ENCODE results near the gene WDR72. TPM values are rescaled to one million over a fixed set of nuclear protein-coding genes. Genes with fewer than 3 reads are reported as not detected.

WDR72 gene
- total RNA-seq, 1 donor from 2014 or later, result 0.10 TPM

DNA sequence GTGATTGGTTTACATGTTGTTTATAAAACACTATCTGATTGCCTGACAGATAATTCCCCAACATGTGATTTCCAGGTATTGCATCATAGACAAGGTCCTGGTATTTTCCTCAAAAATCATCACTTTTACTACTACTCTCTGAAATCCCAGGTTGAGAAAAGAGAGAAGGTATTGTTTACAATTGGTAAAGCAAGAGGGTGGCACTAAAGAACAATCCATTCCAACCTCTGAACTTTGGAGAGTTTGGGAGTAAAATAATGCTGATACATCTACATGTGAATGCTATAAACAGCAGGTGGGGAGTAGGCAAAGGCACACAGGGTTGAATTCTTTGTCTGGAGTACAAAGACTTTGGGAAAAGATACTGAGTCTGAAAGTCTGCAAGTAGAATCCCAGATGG lies 134.2 kb downstream of the WDR72 start:
- intact Hi-C loops (cut with micrococcal nuclease), result no loop called here
- DNase-seq (no peak), ATAC-seq (no peak)

DNA sequence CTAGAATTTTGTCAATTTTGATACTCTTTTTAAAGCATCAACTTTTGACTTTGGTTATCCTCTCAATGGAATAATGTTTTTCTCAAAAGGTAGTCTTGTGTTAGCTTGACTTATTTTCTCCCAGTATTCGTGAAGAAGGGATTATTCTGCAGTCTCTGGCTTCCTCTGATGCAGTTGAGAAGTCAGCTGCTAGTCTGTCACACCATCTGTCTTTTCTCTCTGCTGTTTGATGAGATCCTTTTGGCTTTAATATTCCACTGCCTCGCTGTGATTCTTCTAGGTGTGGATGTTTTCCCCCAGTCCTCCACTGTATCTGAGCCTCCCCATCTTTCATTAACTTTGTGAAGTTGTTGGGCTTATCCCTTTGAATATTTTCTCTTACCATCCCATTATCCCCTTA lies 141.0 kb downstream of the WDR72 start:
- intact Hi-C loops (cut with micrococcal nuclease), result no loop called here
- no peak for ATAC-seq

DNA sequence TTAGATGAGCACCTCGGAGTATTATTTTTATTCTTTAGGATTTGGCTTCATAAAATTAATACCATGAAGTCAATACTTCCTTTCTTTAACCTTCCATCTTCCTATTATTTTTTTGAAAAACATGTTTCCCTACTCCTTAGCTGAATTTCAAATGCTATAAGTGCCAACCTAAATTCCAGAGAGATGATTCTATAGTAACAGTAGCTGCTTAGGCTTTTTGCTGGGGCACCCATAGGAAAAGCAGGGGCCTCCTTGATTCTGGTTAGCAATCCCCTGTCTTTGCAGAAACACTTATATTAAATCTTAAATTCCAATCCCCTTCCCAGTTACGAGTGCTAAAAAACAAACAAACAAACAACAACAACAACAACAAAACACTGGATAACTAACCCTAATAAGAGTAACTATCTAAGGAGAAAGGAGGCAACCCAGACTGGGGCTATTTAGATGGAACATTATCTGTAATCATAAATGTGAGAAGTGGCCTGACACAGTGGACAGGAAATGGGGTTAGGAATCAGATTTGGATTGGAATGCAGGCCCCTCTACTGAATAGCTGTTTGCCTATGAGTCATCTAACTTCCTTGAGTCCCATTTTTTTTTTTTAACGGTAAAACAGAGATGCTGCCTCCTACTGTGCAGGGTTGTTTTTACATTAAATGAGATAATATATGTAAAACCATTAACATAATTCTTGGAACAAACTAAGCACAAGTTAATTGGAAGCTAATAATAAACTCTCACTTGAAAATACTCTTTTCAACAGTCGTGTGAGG lies 148.1 kb downstream of the WDR72 start:
- intact Hi-C loops (cut with micrococcal nuclease), result no loop called here
- DNase-seq, result no peak
- ATAC-seq, result no peak

More for the DNA sequence above, 141.0 kb downstream of the WDR72 start:
- no peak for DNase-seq

GRCh38 chr15:53591041-53591440 lies 168.4 kb downstream of the WDR72 start:
- ATAC-seq, result no peak
- DNase-seq, result no peak
- intact Hi-C loops (cut with micrococcal nuclease), result no loop called here

DNA sequence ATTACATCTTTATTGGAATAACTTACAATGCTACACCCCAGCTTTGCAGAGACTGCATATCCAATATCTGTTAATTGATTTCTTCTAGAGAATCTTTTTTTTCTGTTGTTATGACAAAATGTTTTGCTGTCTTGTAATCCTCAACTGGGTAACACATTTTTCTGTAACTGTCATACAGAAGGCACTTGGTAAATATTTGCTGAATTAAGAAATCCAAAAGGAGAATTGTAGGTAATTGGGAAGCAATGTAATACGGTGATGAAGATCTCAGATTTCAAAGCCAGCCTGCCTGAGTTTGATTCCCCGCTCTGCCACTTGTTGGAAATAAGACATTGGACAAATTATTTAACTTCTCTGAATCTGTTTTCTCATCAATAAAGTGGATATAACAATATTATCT lies 169.1 kb downstream of the WDR72 start:
- ATAC-seq (no peak), DNase-seq (no peak)
- intact Hi-C loops (cut with micrococcal nuclease), result no loop called here

- no peak for DNase-seq
- no peak for ATAC-seq
- intact Hi-C loops (cut with micrococcal nuclease), result no loop called here
Measured at GRCh38 chr15:53589520-53590057, 169.9 kb downstream of the WDR72 start.

DNA sequence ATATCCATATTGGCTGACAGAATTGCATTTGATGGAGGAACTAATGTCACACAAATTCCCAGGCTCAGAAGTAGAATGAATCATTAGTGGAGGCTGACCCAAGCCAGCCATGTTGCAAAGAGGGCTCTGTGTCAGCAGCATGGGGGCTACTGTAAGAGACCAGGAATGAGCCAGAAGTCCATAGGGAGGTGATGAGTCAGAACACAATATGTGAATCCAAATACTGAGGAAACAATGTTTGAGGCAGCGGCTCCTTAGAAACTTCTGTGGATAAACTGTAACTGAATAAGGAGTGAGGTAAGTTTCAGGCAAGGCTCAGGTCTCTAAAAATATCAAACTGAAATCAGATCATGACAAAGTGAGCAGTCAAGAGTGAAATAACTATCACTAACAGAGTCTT lies 170.7 kb downstream of the WDR72 start:
- ATAC-seq, result no peak
- DNase-seq, result no peak
- intact Hi-C loops (cut with micrococcal nuclease), result no loop called here

GRCh38 chr15:53586799-53587198 lies 172.7 kb downstream of the WDR72 start:
- DNase-seq, result no peak
- no peak for ATAC-seq

GRCh38 chr15:53581513-53581912 lies 177.9 kb downstream of the WDR72 start:
- intact Hi-C loops (cut with micrococcal nuclease), result no loop called here
- DNase-seq (no peak), ATAC-seq (no peak)

More at GRCh38 chr15:53586799-53587198, 172.7 kb downstream of the WDR72 start:
- intact Hi-C loops (cut with micrococcal nuclease), result no loop called here

GRCh38 chr15:53580366-53580765 lies 179.1 kb downstream of the WDR72 start:
- intact Hi-C loops (cut with micrococcal nuclease), result no loop called here
- ATAC-seq, result no peak

GRCh38 chr15:53576841-53577240 lies 182.6 kb downstream of the WDR72 start:
- intact Hi-C loops (cut with micrococcal nuclease), result no loop called here
- no peak for ATAC-seq
- no peak for DNase-seq

More at GRCh38 chr15:53580366-53580765, 179.1 kb downstream of the WDR72 start:
- DNase-seq, result no peak

DNA sequence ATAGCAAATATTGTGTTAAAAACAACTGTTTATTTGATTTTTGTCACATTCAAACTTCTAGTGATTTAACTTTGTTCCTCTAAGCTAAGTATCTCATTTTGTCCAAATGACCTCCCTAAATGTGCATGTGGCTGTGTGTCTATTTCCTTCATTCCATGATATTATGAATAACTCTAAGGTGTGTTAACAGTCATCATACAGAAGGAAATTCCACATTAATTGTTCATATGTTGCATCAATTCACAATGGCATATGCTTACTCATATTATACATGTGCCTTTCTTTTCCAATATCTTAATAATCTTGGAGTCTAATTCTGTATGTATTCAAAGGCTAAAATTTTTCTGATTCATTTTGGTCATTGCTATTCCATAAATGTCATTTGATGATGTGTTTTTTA lies 186.4 kb downstream of the WDR72 start:
- DNase-seq (no peak), ATAC-seq (no peak)
- intact Hi-C loops (cut with micrococcal nuclease), result no loop called here

- no peak for DNase-seq
- intact Hi-C loops (cut with micrococcal nuclease), result no loop called here
Measured at GRCh38 chr15:53569751-53570480, 189.5 kb downstream of the WDR72 start.

GRCh38 chr15:53566912-53567311 lies 192.6 kb downstream of the WDR72 start:
- ATAC-seq (no peak), DNase-seq (no peak)
- intact Hi-C loops (cut with micrococcal nuclease), result no loop called here

More at GRCh38 chr15:53569751-53570480, 189.5 kb downstream of the WDR72 start:
- no peak for ATAC-seq

DNA sequence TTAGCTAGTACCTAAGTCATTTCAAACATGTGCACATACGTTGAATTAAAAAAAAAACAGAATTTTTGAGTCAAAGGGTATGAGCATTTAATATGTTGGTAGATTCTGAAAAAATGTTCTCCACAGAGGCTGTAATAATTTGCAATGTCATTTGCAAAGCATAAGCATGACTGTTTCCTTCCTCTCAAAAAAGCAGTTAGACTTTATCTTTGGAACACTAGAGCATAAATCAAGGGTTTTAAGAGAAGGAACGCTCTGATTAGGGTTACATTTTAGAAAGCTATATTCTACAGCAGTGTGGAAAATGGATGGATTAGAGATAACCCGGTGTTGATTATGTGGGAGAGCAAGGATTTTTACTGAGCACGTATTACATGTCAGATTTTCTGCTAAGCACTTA lies 193.7 kb downstream of the WDR72 start:
- intact Hi-C loops (cut with micrococcal nuclease), result no loop called here
- no peak for ATAC-seq

DNA sequence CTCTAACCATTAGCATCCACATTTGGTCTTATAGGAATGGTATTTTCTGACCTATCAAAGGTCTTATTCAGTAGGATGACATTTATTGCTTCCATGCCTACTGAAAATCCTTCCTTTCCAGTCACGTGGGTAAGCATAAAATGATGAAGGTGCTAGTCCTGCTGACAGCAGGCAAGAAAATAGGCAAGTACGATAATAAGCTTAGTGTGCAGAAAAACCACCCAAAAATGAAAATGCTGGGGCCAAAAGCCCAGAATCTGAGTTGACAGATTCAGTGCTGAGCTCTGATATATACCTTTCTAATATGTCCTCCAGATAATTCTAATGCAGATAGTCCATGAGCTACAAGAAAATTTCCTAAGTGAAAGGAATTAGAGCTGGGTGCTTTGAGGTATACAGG lies 194.8 kb downstream of the WDR72 start:
- intact Hi-C loops (cut with micrococcal nuclease), result no loop called here
- DNase-seq, result no peak
- ATAC-seq, result no peak

More for the DNA sequence above, 193.7 kb downstream of the WDR72 start:
- no peak for DNase-seq

- intact Hi-C loops (cut with micrococcal nuclease), result no loop called here
- ATAC-seq (no peak), DNase-seq (no peak)
Measured at GRCh38 chr15:53563627-53564026, 195.8 kb downstream of the WDR72 start.

DNA sequence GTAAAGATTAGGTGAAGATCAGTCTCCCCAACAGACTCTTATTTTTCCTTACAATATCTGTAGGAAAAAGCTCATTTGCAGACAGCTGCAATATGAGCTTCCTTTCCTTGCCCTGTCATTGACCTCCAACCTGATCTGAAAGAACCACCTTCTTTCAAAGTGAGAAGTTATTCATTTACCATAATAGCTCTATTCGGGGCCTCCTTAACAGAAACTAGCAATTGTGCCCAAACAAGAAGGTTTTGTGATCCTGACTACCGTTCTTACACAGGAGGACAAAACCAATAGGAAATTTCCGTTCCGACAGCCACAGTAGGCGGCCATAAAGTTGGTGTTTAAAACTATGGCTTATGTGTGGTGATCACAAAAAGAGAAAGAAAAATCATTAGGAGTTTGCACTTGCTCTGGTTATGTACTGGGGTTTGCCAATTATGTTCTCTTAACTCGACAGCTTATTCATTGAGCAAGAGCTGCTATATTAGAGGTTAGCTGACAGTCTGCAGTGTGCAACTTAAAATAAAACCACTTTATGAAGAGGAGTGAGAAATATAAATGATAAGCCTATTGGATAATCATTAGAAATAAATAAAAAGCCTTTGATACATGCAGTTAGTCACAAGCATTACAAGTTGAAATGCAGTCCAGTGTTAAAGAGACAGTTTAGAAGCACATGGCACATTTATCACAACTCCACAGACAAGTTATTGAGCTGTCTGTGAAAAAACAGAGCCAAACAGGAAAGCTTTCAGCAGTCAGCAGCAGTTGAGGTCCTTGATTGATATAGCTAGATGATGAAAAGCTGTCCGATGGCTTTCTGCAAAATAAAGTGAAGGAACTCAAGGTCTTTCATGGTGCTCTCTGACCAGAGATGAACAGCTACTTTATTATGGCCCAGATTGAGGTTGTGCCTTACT lies 199.8 kb downstream of the WDR72 start:
- no peak for ATAC-seq
- intact Hi-C loops (cut with micrococcal nuclease), result no loop called here
- no peak for DNase-seq

DNA sequence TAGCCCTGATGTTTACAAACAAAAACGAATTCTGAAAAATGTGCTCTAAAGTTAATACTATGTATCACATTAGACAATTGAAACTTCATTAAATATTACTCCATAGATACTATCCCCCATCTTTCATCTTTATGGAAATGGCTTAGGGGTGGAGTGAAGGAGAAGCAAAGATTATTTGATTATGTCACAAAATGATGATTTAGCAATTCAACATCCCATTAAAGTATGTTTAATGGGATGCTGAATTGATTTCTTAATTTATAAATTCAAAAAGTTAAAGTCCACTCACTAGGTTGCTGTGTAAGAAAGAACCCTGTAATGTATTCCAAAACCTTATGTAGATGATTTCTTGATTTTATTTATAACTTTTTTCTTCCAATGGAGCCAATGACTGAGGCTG lies 201.1 kb downstream of the WDR72 start:
- ATAC-seq (no peak), DNase-seq (no peak)
- intact Hi-C loops (cut with micrococcal nuclease), result no loop called here
